HCT116 (cell line): ENCODE data around the gene TSPAN5. TPM values are rescaled to one million over a fixed set of nuclear protein-coding genes. Genes with fewer than 3 reads are reported as not detected.

ENCODE experiments used
- ATAC-seq: fragments of 200-7000 bp; cut with Tn5 transposase; 2 replicates; pipeline ENCODE4 v1.9.1; 2020; ENCODE audit warnings: mild to moderate bottlenecking, moderate library complexity
- BruUV-seq: library from RNA; stranded (reverse); fragments of 400-500 nt; replicated peaks from 2 replicates; lab custom pipeline; 2021; lab: Mats Ljungman, UMichigan
- CTCF ChIA-PET: fragments of 300-600 bp; sonication (Branson Sonifier 250); formaldehyde crosslinking; loops from one replicate; lab custom pipeline; 2021; ENCODE audit warnings: antibody characterized with exemption; lab: Charles Lee
- POLR2A ChIA-PET: fragments of 300-600, 350-600 bp; sonication (Branson Sonifier 250); formaldehyde crosslinking; loops from one replicate; lab custom pipeline; 2021; ENCODE audit warnings: antibody characterized with exemption; lab: Charles Lee
- RAD21 ChIA-PET, 2 experiments: fragments of 300-600 bp; sonication (Branson Sonifier 250); formaldehyde crosslinking; loops; one replicate each; lab custom pipeline; 2023; ENCODE audit warnings: low total read pairs in 2 of 2; ENCODE audit not compliant: uncharacterized antibody in 2 of 2, unreplicated experiment in 2 of 2, low non-redundant PET in 1 of 2; lab: Charles Lee
- DNase-seq: peaks from one replicate; pipeline ENCODE4 v3.0.0-alpha.2; 2010; ENCODE audit warnings: low read depth, low spot score
- H2AFZ ChIP-seq: fragments of 200-600 bp; shearing (Covaris generic), sonication (generic); 2 replicates; pipeline ENCODE4 v1.6.1; 2017; ENCODE audit warnings: low read depth, mixed run types, mixed read lengths, antibody characterized with exemption, low read length; ENCODE audit not compliant: poor library complexity, severe bottlenecking
- H3K27ac ChIP-seq: 2 replicates; pipeline ENCODE4 v1.5.1; 2012; ENCODE audit warnings: low read depth, low read length
- H3K27me3 ChIP-seq: fragments of 200-600 bp; sonication (generic); 2 replicates; pipeline ENCODE4 v1.6.1; 2016; ENCODE audit warnings: mixed run types, low read length, mixed read lengths; ENCODE audit not compliant: insufficient read depth
- H3K36me3 ChIP-seq, 2 experiments: fragments of 200-500 bp in 1 of 2; fragments of 200-600 bp in 1 of 2; sonication (Bioruptor generic) in 1 of 2; sonication (generic) in 1 of 2; 2 replicates each; pipeline versions ENCODE4 v1.5.1 to v1.6.1; 2014 to 2016; ENCODE audit warnings: low read length in 2 of 2, inconsistent platforms in 1 of 2, mixed read lengths in 1 of 2, mixed run types in 1 of 2; ENCODE audit not compliant: insufficient read depth in 2 of 2, control insufficient read depth in 1 of 2
- H3K4me1 ChIP-seq, 2 experiments: fragments of 200-600 bp in 1 of 2; sonication (generic) in 1 of 2; 2 replicates each; pipeline versions ENCODE4 v1.5.1 to v1.6.1; 2012 to 2017; ENCODE audit warnings: low read length in 2 of 2, inconsistent platforms in 1 of 2, mild to moderate bottlenecking in 1 of 2, mixed read lengths in 1 of 2, mixed run types in 1 of 2, moderate library complexity in 1 of 2; ENCODE audit not compliant: insufficient read depth in 2 of 2, control insufficient read depth in 1 of 2
- H3K4me2 ChIP-seq: fragments of 200-600 bp; sonication (generic); 2 replicates; pipeline ENCODE4 v1.6.1; 2017; ENCODE audit warnings: mixed run types, low read length, mixed read lengths
- H3K4me3 ChIP-seq, 2 experiments: fragments of 200-600 bp in 1 of 2; sonication (generic) in 1 of 2; replicated peaks in 1 of 2; 2 replicates each; pipeline ENCODE4 v1.5.1; 2011 to 2016; ENCODE audit warnings: low read length in 2 of 2, control low read depth in 1 of 2, low read depth in 1 of 2, mild to moderate bottlenecking in 1 of 2, mixed read lengths in 1 of 2, mixed run types in 1 of 2
- H3K79me2 ChIP-seq: fragments of 200-600 bp; sonication (generic); 2 replicates; pipeline ENCODE4 v1.6.1; 2017; ENCODE audit warnings: mild to moderate bottlenecking, mixed run types, low read length, moderate library complexity, mixed read lengths; ENCODE audit not compliant: insufficient read depth
- H3K9ac ChIP-seq: fragments of 200-600 bp; sonication (generic); 2 replicates; pipeline ENCODE4 v1.6.1; 2016; ENCODE audit warnings: low read length, mixed read lengths
- H3K9me2 ChIP-seq: fragments of 200-600 bp; sonication (generic), shearing (Covaris generic); 2 replicates; pipeline ENCODE4 v1.6.1; 2017; ENCODE audit warnings: mixed run types, mild to moderate bottlenecking, moderate library complexity; ENCODE audit not compliant: insufficient read depth
- H3K9me3 ChIP-seq, 2 experiments: fragments of 200-500 bp in 1 of 2; fragments of 200-600 bp in 1 of 2; sonication (Bioruptor generic) in 1 of 2; sonication (generic) in 1 of 2; 2 replicates each; pipeline ENCODE4 v1.6.1; 2014 to 2017; ENCODE audit warnings: low read length in 2 of 2, mixed read lengths in 2 of 2, inconsistent platforms in 1 of 2, low read depth in 1 of 2, mild to moderate bottlenecking in 1 of 2, mixed run types in 1 of 2, moderate library complexity in 1 of 2; ENCODE audit not compliant: control insufficient read depth in 1 of 2, insufficient read depth in 1 of 2
- H4K20me1 ChIP-seq: fragments of 200-600 bp; sonication (generic), shearing (Covaris generic); 2 replicates; pipeline ENCODE4 v1.6.1; 2017; ENCODE audit warnings: mixed run types, mild to moderate bottlenecking, moderate library complexity; ENCODE audit not compliant: insufficient read depth
- ATF3 ChIP-seq: IDR thresholded peaks from 2 replicates; pipeline ENCODE4 v1.6.1; 2012
- CEBPB ChIP-seq: IDR thresholded peaks from 2 replicates; pipeline ENCODE4 v1.6.1; 2012; ENCODE audit warnings: low read depth
- MAX ChIP-seq: IDR thresholded peaks from 2 replicates; pipeline ENCODE4 v1.6.1; 2012
- POLR2A ChIP-seq: IDR thresholded peaks from 2 replicates; pipeline ENCODE4 v1.7.0; 2011; ENCODE audit warnings: borderline replicate concordance; ENCODE audit not compliant: insufficient read depth, insufficient read length; ENCODE audit errors: extremely low read depth
- SIN3A ChIP-seq: IDR thresholded peaks from 2 replicates; pipeline ENCODE4 v1.6.1; 2012; ENCODE audit warnings: low read depth
- SP1 ChIP-seq: IDR thresholded peaks from 2 replicates; pipeline ENCODE4 v1.6.1; 2012; ENCODE audit warnings: low read depth
- SRF ChIP-seq: IDR thresholded peaks from 2 replicates; pipeline ENCODE4 v1.6.1; 2012; ENCODE audit warnings: low read depth
- YY1 ChIP-seq: IDR thresholded peaks from 2 replicates; pipeline ENCODE4 v1.6.1; 2011; ENCODE audit warnings: low read length, low read depth, moderate library complexity, mild to moderate bottlenecking; ENCODE audit not compliant: insufficient replicate concordance; ENCODE audit errors: extremely low read depth
- ZFX ChIP-seq: fragments of 450-650 bp; IDR thresholded peaks from 2 replicates; pipeline ENCODE4 v1.6.1; 2017
- ZNF274 ChIP-seq: fragments of 200-500 bp; sonication (Bioruptor generic); IDR thresholded peaks from 2 replicates; pipeline ENCODE4 v1.6.1; 2014; ENCODE audit warnings: mild to moderate bottlenecking, low read depth, low read length, inconsistent platforms
- intact Hi-C: fragments of 100-400 bp; cut with micrococcal nuclease; formaldehyde crosslinking; loops from 2 replicates; pipeline ENCODE4 v1.10.0; 2022
- total RNA-seq: library from RNA; stranded (reverse); gene quantifications from one replicate; pipeline ENCODE4 v1.2.1, GENCODE V29; 2021; ENCODE audit not compliant: unreplicated experiment

The TSPAN5 gene
- total RNA-seq, 1 experiment from 2014 or later, result 56.8 TPM

GRCh38 chr4:98566361-98567008 lies 91.9 kb downstream of the TSPAN5 start:
- peaks cover 0 to 2% of the 10 kb centered on the region in 2 experiments; a peak in 1 of 4 replicates for H3K4me1 ChIP-seq
- CTCF ChIA-PET, result no interaction called here

GRCh38 chr4:98565681-98566301 lies 92.6 kb downstream of the TSPAN5 start:
- intact Hi-C loops, result no loop called here
- no peak for DNase-seq
- H3K36me3 ChIP-seq, result no peaks in the 10 kb centered on the region
- no peak overlapping the region for H3K9ac ChIP-seq
- no peak overlapping the region for H3K27ac ChIP-seq
- no peak overlapping the region for H2AFZ ChIP-seq
- H3K4me2 ChIP-seq, result no peak overlapping the region
- no peak for TF ChIP-seq ZNF274
- TF ChIP-seq ZFX, result no peak
- no peak for TF ChIP-seq ATF3
- no peak for TF ChIP-seq YY1
- TF ChIP-seq SP1, result no peak
- TF ChIP-seq SIN3A, result no peak
- TF ChIP-seq POLR2A, result no peak
- H3K4me3 ChIP-seq, result no peak overlapping the region
- POLR2A ChIA-PET, result no interaction called here
- H3K27me3 ChIP-seq, result no peaks in the 10 kb centered on the region
- H3K9me2 ChIP-seq, result no peaks in the 10 kb centered on the region
- no TSS peak for BruUV-seq
- CTCF ChIA-PET, result no interaction called here
- peaks cover 3% of the 10 kb centered on the region; the same call in 1 of the 2 replicates for H4K20me1 ChIP-seq
- RAD21 ChIA-PET, result no interaction called here
- H3K79me2 ChIP-seq, result peaks cover 94% of the 10 kb centered on the region
- ATAC-seq, result no peak
- peaks cover 0 to 2% of the 10 kb centered on the region in 2 experiments; a peak in 1 of 4 replicates for H3K4me1 ChIP-seq
- H3K9me3 ChIP-seq, result no peaks in the 10 kb centered on the region

More at GRCh38 chr4:98566361-98567008, 91.9 kb downstream of the TSPAN5 start:
- ChIA-PET RAD21 (no interaction called here), POLR2A (no interaction called here)
- no peaks in the 10 kb centered on the region for H3K9me2 ChIP-seq
- DNase-seq (no peak), ATAC-seq (no peak)
- H2AFZ ChIP-seq, result no peak overlapping the region
- intact Hi-C loops, result no loop called here
- no peaks in the 10 kb centered on the region for H3K9me3 ChIP-seq
- no peak overlapping the region for H3K27ac ChIP-seq
- no peaks in the 10 kb centered on the region for H3K36me3 ChIP-seq
- H3K27me3 ChIP-seq, result no peaks in the 10 kb centered on the region
- H3K4me2 ChIP-seq, result no peak overlapping the region
- no TSS peak for BruUV-seq
- H3K4me3 ChIP-seq, result no peak overlapping the region
- peaks cover 94% of the 10 kb centered on the region for H3K79me2 ChIP-seq
- H3K9ac ChIP-seq, result no peak overlapping the region
- TF ChIP-seq ZFX, result no peak
- no peak for TF ChIP-seq CEBPB
- TF ChIP-seq ATF3, result no peak
- TF ChIP-seq MAX, result no peak
- no peak for TF ChIP-seq SRF
- TF ChIP-seq, all 23 proteins: peak for 0
- H4K20me1 ChIP-seq, result peaks cover 3% of the 10 kb centered on the region; the same call in 1 of the 2 replicates
